GM21447 (cell line): ENCODE measurements around the gene CRACDL.

Source experiments
- ATAC-seq: cut with Tn5 transposase; IDR thresholded peaks from one replicate; pipeline ENCODE4 v1.9.1; 2021; ENCODE audit not compliant: unreplicated experiment

Gene CRACDL

GRCh38 chr2:98935777-98936352, at the start of gene CRACDL:
Gene CRACDL (minus strand): TSS chr2:98936225. CDS start chr2:98846800, 89,425 bp downstream.
- ATAC-seq = no peak

- no peak for ATAC-seq
Measured at GRCh38 chr2:98975611-98976010, 39.6 kb upstream of the CRACDL start.

- ATAC-seq = no peak
Measured at GRCh38 chr2:98972582-98973167, 36.6 kb upstream of the CRACDL start.

GRCh38 chr2:98959810-98960507, 23.9 kb upstream of the CRACDL start:
- ATAC-seq = no peak

- no peak for ATAC-seq
Measured at GRCh38 chr2:98952966-98953365, 16.9 kb upstream of the CRACDL start.

GRCh38 chr2:98948956-98949739, 13.1 kb upstream of the CRACDL start:
- no peak for ATAC-seq

GRCh38 chr2:98947554-98947953, 11.5 kb upstream of the CRACDL start:
- ATAC-seq = no peak

GRCh38 chr2:98946855-98947254, 10.8 kb upstream of the CRACDL start:
- no peak for ATAC-seq

GRCh38 chr2:98944775-98945174, 8.8 kb upstream of the CRACDL start:
- no peak for ATAC-seq

GRCh38 chr2:98940102-98940501, 4.1 kb upstream of the CRACDL start:
- no peak for ATAC-seq

GRCh38 chr2:98937906-98938305, 1.9 kb upstream of the CRACDL start:
- no peak for ATAC-seq

- ATAC-seq = no peak
Measured at GRCh38 chr2:98936353-98937351, 627 bp upstream of the CRACDL start.

- no peak for ATAC-seq
Measured at GRCh38 chr2:98935111-98935770, 784 bp downstream of the CRACDL start.

- ATAC-seq = no peak
Measured at GRCh38 chr2:98932778-98933343, 3.2 kb downstream of the CRACDL start.

GRCh38 chr2:98932164-98932563, 3.9 kb downstream of the CRACDL start:
- ATAC-seq = no peak

- ATAC-seq = no peak
Measured at GRCh38 chr2:98931596-98931995, 4.4 kb downstream of the CRACDL start.

GRCh38 chr2:98929920-98930319, 6.1 kb downstream of the CRACDL start:
- no peak for ATAC-seq

GRCh38 chr2:98928242-98928641, 7.8 kb downstream of the CRACDL start:
- ATAC-seq = no peak

GRCh38 chr2:98927027-98927426, 9.0 kb downstream of the CRACDL start:
- ATAC-seq = no peak

GRCh38 chr2:98926601-98927000, 9.4 kb downstream of the CRACDL start:
- ATAC-seq = no peak
